ENCODE data around the gene EPB41L2.

Gene EPB41L2

DNA sequence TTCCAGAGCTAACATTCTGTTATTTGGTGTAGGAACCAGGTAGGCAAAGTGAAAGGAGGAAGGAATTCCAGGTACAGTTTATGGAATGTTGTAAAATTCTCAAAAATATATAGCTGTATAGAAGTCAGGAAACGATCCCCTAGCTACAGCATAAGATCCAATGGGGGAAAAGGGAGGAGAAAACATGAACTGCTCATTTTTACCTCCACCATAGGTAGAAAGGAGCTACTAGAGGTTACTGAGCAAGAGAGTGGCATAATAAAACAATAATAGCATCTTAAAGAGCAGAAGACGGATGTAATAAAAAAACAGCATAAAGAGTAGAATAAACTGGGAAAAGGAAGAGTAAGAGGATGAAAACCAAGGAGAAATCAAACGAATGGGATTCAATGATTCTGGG, 26.9 kb downstream of the EPB41L2 start:
- no peak overlapping the region for H2AFZ ChIP-seq
- no peaks in the 10 kb centered on the region for H3K4me1 ChIP-seq
- no peak overlapping the region for H3K27ac ChIP-seq
- peaks cover 5% of the 10 kb centered on the region for H3K79me2 ChIP-seq
- no peak overlapping the region for H3K9ac ChIP-seq
- H3K9me3 ChIP-seq (ENCODE audit: control insufficient read depth, low read length): no peaks in the 10 kb centered on the region
- no peaks in the 10 kb centered on the region for H3K27me3 ChIP-seq (ENCODE audit: control insufficient read depth, insufficient read depth, low read length)
- H3K4me3 ChIP-seq (ENCODE audit: low read depth, low read length): no peak overlapping the region
- H3K36me3 ChIP-seq (ENCODE audit: control insufficient read depth, insufficient read depth, low read length): no peaks in the 10 kb centered on the region
- no peak overlapping the region for H3K4me2 ChIP-seq (ENCODE audit: low read length)
- TF ChIP-seq, protein P1, sequence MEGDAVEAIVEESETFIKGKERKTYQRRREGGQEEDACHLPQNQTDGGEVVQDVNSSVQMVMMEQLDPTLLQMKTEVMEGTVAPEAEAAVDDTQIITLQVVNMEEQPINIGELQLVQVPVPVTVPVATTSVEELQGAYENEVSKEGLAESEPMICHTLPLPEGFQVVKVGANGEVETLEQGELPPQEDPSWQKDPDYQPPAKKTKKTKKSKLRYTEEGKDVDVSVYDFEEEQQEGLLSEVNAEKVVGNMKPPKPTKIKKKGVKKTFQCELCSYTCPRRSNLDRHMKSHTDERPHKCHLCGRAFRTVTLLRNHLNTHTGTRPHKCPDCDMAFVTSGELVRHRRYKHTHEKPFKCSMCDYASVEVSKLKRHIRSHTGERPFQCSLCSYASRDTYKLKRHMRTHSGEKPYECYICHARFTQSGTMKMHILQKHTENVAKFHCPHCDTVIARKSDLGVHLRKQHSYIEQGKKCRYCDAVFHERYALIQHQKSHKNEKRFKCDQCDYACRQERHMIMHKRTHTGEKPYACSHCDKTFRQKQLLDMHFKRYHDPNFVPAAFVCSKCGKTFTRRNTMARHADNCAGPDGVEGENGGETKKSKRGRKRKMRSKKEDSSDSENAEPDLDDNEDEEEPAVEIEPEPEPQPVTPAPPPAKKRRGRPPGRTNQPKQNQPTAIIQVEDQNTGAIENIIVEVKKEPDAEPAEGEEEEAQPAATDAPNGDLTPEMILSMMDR (IDR thresholded peaks at IDR 0.05): no peak

DNA sequence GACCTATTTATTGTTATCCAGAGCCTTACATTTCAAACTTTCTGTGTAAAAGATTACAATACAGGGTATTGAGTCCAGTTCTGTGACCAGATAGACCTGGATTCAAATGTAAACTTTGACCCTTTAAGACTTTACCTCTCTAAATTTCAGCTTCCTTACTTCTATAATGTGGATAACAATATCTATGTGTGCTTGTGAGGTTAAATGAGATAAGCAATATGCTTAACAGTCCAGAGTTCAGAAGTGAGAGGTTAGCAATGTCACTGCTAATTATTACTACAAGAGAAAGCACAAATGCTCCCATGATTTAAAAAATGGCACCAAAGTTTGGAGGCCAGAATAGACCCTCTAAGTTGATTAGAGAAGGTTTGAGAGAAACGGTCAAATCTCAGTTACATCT, 27.5 kb downstream of the EPB41L2 start:
- H3K9me3 ChIP-seq (ENCODE audit: control insufficient read depth, low read length): no peaks in the 10 kb centered on the region
- no peaks in the 10 kb centered on the region for H3K4me1 ChIP-seq
- H3K27ac ChIP-seq: no peak overlapping the region
- TF ChIP-seq, protein P1 (IDR thresholded peaks at IDR 0.05): no peak
- H3K4me3 ChIP-seq (ENCODE audit: low read depth, low read length): no peak overlapping the region
- H3K79me2 ChIP-seq: peaks cover 1% of the 10 kb centered on the region
- no peaks in the 10 kb centered on the region for H3K27me3 ChIP-seq (ENCODE audit: control insufficient read depth, insufficient read depth, low read length)
- no peaks in the 10 kb centered on the region for H3K36me3 ChIP-seq (ENCODE audit: control insufficient read depth, insufficient read depth, low read length)
- no peak overlapping the region for H2AFZ ChIP-seq
- H3K4me2 ChIP-seq (ENCODE audit: low read length): no peak overlapping the region
- no peak overlapping the region for H3K9ac ChIP-seq

DNA sequence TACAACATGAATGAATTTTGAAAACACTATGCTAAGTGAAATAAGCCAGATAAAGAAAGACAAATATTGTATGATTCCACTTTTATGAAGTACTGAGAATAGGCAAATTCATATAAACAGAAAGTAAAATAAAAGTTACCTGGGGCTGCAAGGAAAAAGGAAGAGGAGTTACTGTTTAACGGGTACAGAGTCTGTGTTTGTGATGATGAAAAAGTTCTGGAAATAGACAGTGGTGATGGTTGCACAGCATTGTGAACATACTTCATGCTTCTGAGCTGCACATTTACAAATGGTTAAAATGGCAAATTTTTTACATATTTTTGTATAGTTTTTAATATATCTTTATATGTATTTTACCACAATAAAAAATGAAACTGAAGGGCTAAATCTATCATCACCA, 29.4 kb downstream of the EPB41L2 start:
- H3K9me3 ChIP-seq (ENCODE audit: control insufficient read depth, low read length): no peaks in the 10 kb centered on the region
- H3K27me3 ChIP-seq (ENCODE audit: control insufficient read depth, insufficient read depth, low read length): no peaks in the 10 kb centered on the region
- H3K9ac ChIP-seq: no peak overlapping the region
- no peaks in the 10 kb centered on the region for H3K79me2 ChIP-seq
- no peak overlapping the region for H3K27ac ChIP-seq
- TF ChIP-seq, protein P1 (IDR thresholded peaks at IDR 0.05): no peak
- no peaks in the 10 kb centered on the region for H3K4me1 ChIP-seq
- no peak overlapping the region for H2AFZ ChIP-seq
- H3K4me3 ChIP-seq (ENCODE audit: low read depth, low read length): no peak overlapping the region
- H3K36me3 ChIP-seq (ENCODE audit: control insufficient read depth, insufficient read depth, low read length): no peaks in the 10 kb centered on the region
- no peak overlapping the region for H3K4me2 ChIP-seq (ENCODE audit: low read length)

DNA sequence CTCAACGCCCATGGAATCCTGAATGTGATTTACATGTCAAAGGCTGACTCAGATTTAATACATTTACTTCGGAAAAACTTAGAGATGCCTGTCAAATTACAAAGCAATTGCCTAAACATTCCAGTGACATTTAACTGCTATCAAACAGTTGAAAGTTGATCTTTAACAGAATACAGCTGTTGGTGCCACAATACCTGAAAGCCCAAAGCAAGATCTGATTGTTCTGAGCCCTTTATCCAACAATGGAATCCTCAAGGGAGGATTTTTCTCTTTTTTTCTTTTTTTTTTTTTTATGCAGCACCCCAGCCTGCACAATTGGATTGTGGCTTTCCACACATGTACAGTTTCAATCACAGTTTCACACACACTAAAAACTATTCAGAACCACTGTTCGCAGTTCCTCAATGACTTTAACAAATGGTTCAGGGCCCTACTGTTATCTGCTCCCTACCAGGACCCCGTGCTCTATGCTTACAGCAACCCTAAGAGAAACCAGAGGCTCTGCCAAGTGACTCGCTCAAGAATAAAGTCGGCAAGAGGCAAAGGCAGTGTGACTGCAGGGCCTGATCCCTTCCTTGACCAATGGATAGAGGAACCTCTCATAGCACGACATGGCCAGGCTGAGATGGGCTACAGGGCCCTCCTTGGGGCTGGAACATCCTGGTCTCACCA, 33.3 kb downstream of the EPB41L2 start:
- Histone ChIP-seq H2AFZ (no peak overlapping the region), H3K9me3 (ENCODE audit: control insufficient read depth, low read length) (no peaks in the 10 kb centered on the region), H3K79me2 (peaks cover 2% of the 10 kb centered on the region), H3K4me1 (no peaks in the 10 kb centered on the region), H3K36me3 (ENCODE audit: control insufficient read depth, insufficient read depth, low read length) (no peaks in the 10 kb centered on the region), H3K27me3 (ENCODE audit: control insufficient read depth, insufficient read depth, low read length) (no peaks in the 10 kb centered on the region), H3K27ac (no peak overlapping the region), H3K4me2 (ENCODE audit: low read length) (no peak overlapping the region), H3K4me3 (ENCODE audit: low read depth, low read length) (no peak overlapping the region), H3K9ac (no peak overlapping the region)
- TF ChIP-seq, protein P1 (IDR thresholded peaks at IDR 0.05): no peak

DNA sequence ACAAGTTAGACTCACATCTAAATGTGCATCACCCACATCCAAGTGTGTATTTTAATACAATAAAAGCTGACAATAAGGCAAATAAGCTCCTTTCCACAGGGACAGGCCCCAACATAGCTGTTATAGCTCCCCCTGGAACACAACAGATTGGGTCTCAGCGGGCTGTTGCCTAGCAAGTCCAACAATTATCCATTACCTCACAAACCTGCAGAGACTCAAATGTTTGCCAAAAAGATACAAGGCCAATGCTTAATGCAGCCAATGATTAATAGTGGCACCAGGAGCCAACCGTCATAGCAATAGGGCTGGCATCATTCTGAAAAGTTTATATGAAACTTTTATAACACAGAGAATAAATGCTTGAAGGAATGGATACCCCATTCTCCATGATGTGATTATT, 35.7 kb downstream of the EPB41L2 start:
- Histone ChIP-seq H3K9me3 (ENCODE audit: control insufficient read depth, low read length) (no peaks in the 10 kb centered on the region), H3K27ac (no peak overlapping the region), H3K27me3 (ENCODE audit: control insufficient read depth, insufficient read depth, low read length) (no peaks in the 10 kb centered on the region), H3K9ac (no peak overlapping the region), H3K36me3 (ENCODE audit: control insufficient read depth, insufficient read depth, low read length) (no peaks in the 10 kb centered on the region), H3K4me3 (ENCODE audit: low read depth, low read length) (no peak overlapping the region), H3K79me2 (peaks cover 2% of the 10 kb centered on the region), H2AFZ (no peak overlapping the region), H3K4me2 (ENCODE audit: low read length) (no peak overlapping the region), H3K4me1 (no peaks in the 10 kb centered on the region)
- TF ChIP-seq, protein P1 (IDR thresholded peaks at IDR 0.05): no peak
